ENCODE data around the gene CARD9.

GRCh38 chr9:136399176-136400037 is 25.9 kb upstream of the CARD9 start:
- TF ChIP-seq CTCF (IDR thresholded peaks at IDR 0.05) (no peak), EZH2 (IDR thresholded peaks at IDR 0.05) (no peak)

All from neural progenitor cell (in vitro differentiated cells).